Kidney (tissue), 14 donors: ENCODE measurements around the gene CYTH3. TPM values are rescaled to one million over a fixed set of nuclear protein-coding genes. Genes with fewer than 3 reads are reported as not detected.

ENCODE experiments used
- DNase-seq, 5 donors: peaks; one replicate each; pipeline ENCODE4 v3.0.0-alpha.2; 2013 to 2020
- FAIRE-seq: peaks from 2 replicates; lab custom pipeline; 2012; peaks lifted over from hg19 to GRCh38; lab: Jason Lieb, UNC
- H3K27ac ChIP-seq, 2 donors: one replicate each; pipeline ENCODE4 v1.7.0; 2013; ENCODE audit warnings: low read depth in 2 of 2, low read length in 2 of 2, inconsistent platforms in 1 of 2
- H3K27me3 ChIP-seq: one replicate; pipeline ENCODE4 v1.7.1; 2013; ENCODE audit warnings: low read length, inconsistent platforms; ENCODE audit not compliant: control insufficient read depth, insufficient read depth
- H3K36me3 ChIP-seq, 3 donors: one replicate each; pipeline versions ENCODE4 v1.7.0 to v1.7.1; 2013; ENCODE audit warnings: low read length in 3 of 3, control low read depth in 1 of 3, inconsistent platforms in 1 of 3; ENCODE audit not compliant: insufficient read depth in 3 of 3, control insufficient read depth in 2 of 3
- H3K4me1 ChIP-seq, 3 donors: one replicate each; pipeline versions ENCODE4 v1.7.0 to v1.7.1; 2013; ENCODE audit warnings: low read length in 3 of 3, inconsistent platforms in 1 of 3, low read depth in 1 of 3; ENCODE audit not compliant: control insufficient read depth in 2 of 3, insufficient read depth in 2 of 3
- H3K4me3 ChIP-seq, 3 donors: one replicate each; pipeline versions ENCODE4 v1.7.0 to v1.8.1; 2013; ENCODE audit warnings: low read length in 3 of 3, control low read depth in 1 of 3, inconsistent platforms in 1 of 3
- H3K9ac ChIP-seq, 3 donors: one replicate each; pipeline versions ENCODE4 v1.7.0 to v1.7.1; 2013; ENCODE audit warnings: low read length in 3 of 3, control low read depth in 1 of 3, inconsistent platforms in 1 of 3
- H3K9me3 ChIP-seq, 3 donors: one replicate each; pipeline versions ENCODE4 v1.7.0 to v1.7.1; 2013; ENCODE audit warnings: low read length in 3 of 3, control low read depth in 1 of 3, inconsistent platforms in 1 of 3; ENCODE audit not compliant: control insufficient read depth in 2 of 3, insufficient read depth in 1 of 3
- intact Hi-C: fragments of 100-400 bp; cut with DNase I; formaldehyde crosslinking; loops from one replicate; pipeline ENCODE4 v1.11.1; 2022
- polyA plus RNA-seq: library from polyadenylated mRNA; stranded (reverse); fragments of 350-450 nt; fragmentation: Illumina TruSeq; extraction: RNeasy Lipid Tissue Mini Kit (QIAGEN cat#74804); gene quantifications from one replicate; pipeline ENCODE4 v1.2.3, GENCODE V29; 2014; ENCODE audit warnings: low read depth, low replicate concordance; ENCODE audit not compliant: insufficient read depth
- total RNA-seq: library from RNA; stranded (reverse); fragmentation: NEBNext Ultra II Directional; extraction: Animal tissue kit (Norgen Biotek cat#: 25700); gene quantifications from one replicate; pipeline ENCODE4 v1.2.1, GENCODE V29; 2021
- TF ChIP-seq, protein P1 (sequence below): IDR thresholded peaks from 3 replicates; pipeline ENCODE4 v1.5.1; 2012; ENCODE audit warnings: mild to moderate bottlenecking, moderate library complexity, borderline replicate concordance; ENCODE audit not compliant: insufficient read depth; ENCODE audit errors: extremely low read depth
- donor health status: control.
- donor health status: control.
- donor health status: control.
- donor health status: control.
- donor health status: control.
- donor health status: DM: yes; HTN: yes; CAD: no.
- donor health status: Normal renal cell carcinoma (clear cell type).

The CYTH3 gene
- total and polyA plus RNA-seq, 2 donors from 2014 or later = 9.1 to 18.5 TPM

DNA sequence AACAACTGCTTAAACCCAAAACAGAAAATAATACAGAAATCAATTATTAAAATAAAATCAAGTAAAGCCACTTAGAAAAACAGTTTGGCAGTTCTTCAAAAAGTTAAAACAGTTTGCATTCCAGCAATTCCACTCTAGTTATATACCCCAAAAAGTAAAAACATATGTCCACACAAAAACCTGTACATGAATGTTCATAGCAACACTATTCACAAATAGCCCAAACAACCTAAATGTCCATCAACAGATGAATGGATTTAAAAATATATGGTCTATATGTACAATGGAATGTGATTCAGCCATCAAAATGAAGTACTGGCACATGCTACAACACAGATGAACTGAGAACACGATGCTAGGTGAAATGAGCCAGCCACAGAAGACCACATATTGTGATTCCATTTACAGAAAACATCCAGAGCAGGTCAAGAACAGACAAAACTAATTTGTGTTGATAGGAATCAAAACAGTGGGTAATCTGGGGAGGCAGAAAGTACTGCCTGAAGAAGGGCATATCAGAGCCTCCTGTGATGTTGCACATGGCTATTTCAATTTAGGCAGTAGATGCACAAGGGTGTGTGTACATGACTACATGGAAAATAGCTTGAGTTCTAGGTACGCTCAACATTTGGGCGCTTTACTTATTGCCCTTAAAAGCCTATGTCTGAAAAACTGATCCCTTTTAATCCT lies 66.3 kb downstream of the CYTH3 start:
- Histone ChIP-seq H3K4me3 (no peak overlapping the region), H3K9ac (no peak overlapping the region), H3K36me3 (no peaks in the 10 kb centered on the region), H3K27ac (no peak overlapping the region), H3K4me1 (peaks cover 0 to 5% (median 0%) of the 10 kb centered on the region in 3 donors), H3K27me3 (no peaks in the 10 kb centered on the region), H3K9me3 (no peaks in the 10 kb centered on the region)
- FAIRE-seq (peak; percentile 74), DNase-seq (no peak)
- TF ChIP-seq, protein P1, sequence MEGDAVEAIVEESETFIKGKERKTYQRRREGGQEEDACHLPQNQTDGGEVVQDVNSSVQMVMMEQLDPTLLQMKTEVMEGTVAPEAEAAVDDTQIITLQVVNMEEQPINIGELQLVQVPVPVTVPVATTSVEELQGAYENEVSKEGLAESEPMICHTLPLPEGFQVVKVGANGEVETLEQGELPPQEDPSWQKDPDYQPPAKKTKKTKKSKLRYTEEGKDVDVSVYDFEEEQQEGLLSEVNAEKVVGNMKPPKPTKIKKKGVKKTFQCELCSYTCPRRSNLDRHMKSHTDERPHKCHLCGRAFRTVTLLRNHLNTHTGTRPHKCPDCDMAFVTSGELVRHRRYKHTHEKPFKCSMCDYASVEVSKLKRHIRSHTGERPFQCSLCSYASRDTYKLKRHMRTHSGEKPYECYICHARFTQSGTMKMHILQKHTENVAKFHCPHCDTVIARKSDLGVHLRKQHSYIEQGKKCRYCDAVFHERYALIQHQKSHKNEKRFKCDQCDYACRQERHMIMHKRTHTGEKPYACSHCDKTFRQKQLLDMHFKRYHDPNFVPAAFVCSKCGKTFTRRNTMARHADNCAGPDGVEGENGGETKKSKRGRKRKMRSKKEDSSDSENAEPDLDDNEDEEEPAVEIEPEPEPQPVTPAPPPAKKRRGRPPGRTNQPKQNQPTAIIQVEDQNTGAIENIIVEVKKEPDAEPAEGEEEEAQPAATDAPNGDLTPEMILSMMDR = no peak
- intact Hi-C loops = no loop called here

DNA sequence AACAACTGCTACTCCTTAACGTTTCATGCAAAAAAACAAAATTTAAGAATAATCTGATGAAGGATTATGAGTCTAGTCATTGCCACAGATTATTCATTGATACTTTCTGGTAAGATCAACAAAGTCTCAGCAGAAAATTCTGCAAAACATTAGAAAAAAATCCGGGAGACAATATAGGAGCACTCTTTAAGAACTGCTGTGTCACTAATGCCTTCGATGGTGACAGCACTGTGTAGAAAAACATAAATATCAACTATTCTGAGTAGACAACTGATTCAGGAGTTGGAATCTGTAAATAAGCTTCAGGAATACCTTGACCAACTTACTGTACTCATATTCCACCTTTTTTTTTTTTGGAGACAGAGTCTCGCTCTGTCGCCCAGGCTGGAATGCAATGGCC lies 69.0 kb downstream of the CYTH3 start:
- Histone ChIP-seq H3K27me3 (no peaks in the 10 kb centered on the region), H3K4me3 (no peak overlapping the region), H3K27ac (no peak overlapping the region), H3K9me3 (no peaks in the 10 kb centered on the region), H3K36me3 (no peaks in the 10 kb centered on the region), H3K9ac (no peak overlapping the region), H3K4me1 (peaks cover 0 to 12% (median 0%) of the 10 kb centered on the region in 3 donors)
- DNase-seq = no peak
- intact Hi-C loops = no loop called here
- TF ChIP-seq, protein P1 = no peak
- no peak for FAIRE-seq

DNA sequence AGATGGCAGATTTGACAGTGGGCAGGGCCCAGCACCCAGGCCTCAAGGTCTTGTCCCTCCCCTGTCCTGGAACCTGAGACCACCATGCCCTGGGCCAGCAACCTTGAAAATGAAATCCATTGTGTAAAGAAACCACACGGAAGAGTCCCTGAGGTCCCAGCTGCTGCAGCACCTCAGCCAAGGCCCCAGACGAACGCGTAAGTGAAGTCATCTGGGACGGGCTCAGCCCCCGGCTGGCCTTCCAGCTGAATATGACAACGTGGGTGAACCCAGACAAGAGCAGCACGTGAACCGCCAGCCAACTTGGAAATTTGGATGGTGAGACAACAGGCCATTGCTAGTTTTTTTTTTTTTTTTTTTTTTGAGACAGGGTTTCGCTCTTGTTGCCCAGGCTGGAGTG lies 70.3 kb downstream of the CYTH3 start:
- intact Hi-C loops = no loop called here
- FAIRE-seq (no peak), DNase-seq (no peak)
- Histone ChIP-seq H3K36me3 (no peaks in the 10 kb centered on the region), H3K27ac (no peak overlapping the region), H3K27me3 (no peaks in the 10 kb centered on the region), H3K4me1 (peaks cover 0 to 12% (median 0%) of the 10 kb centered on the region in 3 donors), H3K9me3 (no peaks in the 10 kb centered on the region), H3K9ac (no peak overlapping the region), H3K4me3 (no peak overlapping the region)
- TF ChIP-seq, protein P1 = no peak
